KMS-11 (cell line): Measurements from ENCODE around the gene BCL2L1.
"Not testable (repeated sequence)": the region's sequence is repeated elsewhere in the genome, so short reads cannot be mapped to it uniquely, and the experiment has no call there.

Experiments
- H2AFZ ChIP-seq: fragments of 200-600 bp; sonication (generic); 2 replicates; pipeline ENCODE4 v1.6.1; 2016; ENCODE audit warnings: antibody characterized with exemption, mixed run types, low read depth
- H3K27ac ChIP-seq: fragments of 200-600 bp; sonication (generic); 2 replicates; pipeline ENCODE4 v1.6.1; 2016; ENCODE audit warnings: mild to moderate bottlenecking, mixed run types
- H3K27me3 ChIP-seq: fragments of 200-600 bp; sonication (generic); 2 replicates; pipeline ENCODE4 v1.6.1; 2017; ENCODE audit warnings: mild to moderate bottlenecking, low read depth, mixed run types, moderate library complexity; ENCODE audit not compliant: insufficient read depth
- H3K36me3 ChIP-seq: fragments of 200-600 bp; sonication (generic); 2 replicates; pipeline ENCODE4 v1.6.1; 2017; ENCODE audit warnings: mild to moderate bottlenecking, mixed run types; ENCODE audit not compliant: insufficient read depth
- H3K4me1 ChIP-seq: fragments of 200-600 bp; sonication (generic); 2 replicates; pipeline ENCODE4 v1.6.1; 2016; ENCODE audit warnings: mild to moderate bottlenecking, low read depth, mixed run types; ENCODE audit not compliant: poor library complexity, severe bottlenecking
- H3K4me2 ChIP-seq: fragments of 200-600 bp; sonication (generic); 2 replicates; pipeline ENCODE4 v1.7.0; 2016; ENCODE audit warnings: mild to moderate bottlenecking, mixed run types
- H3K4me3 ChIP-seq: fragments of 200-600 bp; sonication (generic); IDR thresholded peaks from 2 replicates; pipeline ENCODE4 v1.6.1; 2017; ENCODE audit warnings: low read depth, low read length, mixed read lengths; ENCODE audit not compliant: insufficient read depth
- H3K79me2 ChIP-seq: fragments of 200-600 bp; sonication (generic); 2 replicates; pipeline ENCODE4 v1.6.1; 2016; ENCODE audit warnings: low read depth, mixed run types; ENCODE audit not compliant: insufficient read depth
- H3K9ac ChIP-seq: fragments of 200-600 bp; sonication (generic); 2 replicates; pipeline ENCODE4 v1.6.1; 2016; ENCODE audit warnings: mild to moderate bottlenecking, mixed run types
- H4K20me1 ChIP-seq: fragments of 200-600 bp; sonication (generic); 2 replicates; pipeline ENCODE4 v1.6.1; 2016; ENCODE audit warnings: mild to moderate bottlenecking, mixed run types; ENCODE audit not compliant: insufficient read depth
- CTCF ChIP-seq: fragments of 200-600 bp; sonication (generic); conservative IDR thresholded peaks from 2 replicates; pipeline ENCODE4 v1.6.1; 2017; ENCODE audit warnings: low read depth, mild to moderate bottlenecking, antibody characterized with exemption, low read length, moderate library complexity, mixed read lengths

Gene BCL2L1

GRCh38 chr20:31630187-31630790 lies 92.4 kb downstream of the BCL2L1 start:
- Histone ChIP-seq H3K27me3 (no peaks in the 10 kb centered on the region), H2AFZ (peak overlapping the region; percentile 42)

GRCh38 chr20:31628057-31628456 lies 94.6 kb downstream of the BCL2L1 start:
- not testable (repeated sequence) for H3K36me3 ChIP-seq, H3K4me3 ChIP-seq, H3K27me3 ChIP-seq, H3K27ac ChIP-seq, H3K79me2 ChIP-seq, H4K20me1 ChIP-seq, H3K4me2 ChIP-seq, H2AFZ ChIP-seq, H3K9ac ChIP-seq
- H3K4me1 ChIP-seq: peaks cover 36% of the 10 kb centered on the region

More at GRCh38 chr20:31630187-31630790, 92.4 kb downstream of the BCL2L1 start:
- peaks cover 36% of the 10 kb centered on the region for H3K4me1 ChIP-seq
- no peak overlapping the region; the same call in 1 of the 2 replicates for H3K9ac ChIP-seq
- TF ChIP-seq CTCF: no peak
- no peaks in the 10 kb centered on the region for H3K79me2 ChIP-seq
- H3K27ac ChIP-seq: peak overlapping the region; percentile 11; the same call in 1 of the 2 replicates
- no peak overlapping the region for H3K4me3 ChIP-seq
- H4K20me1 ChIP-seq: no peaks in the 10 kb centered on the region
- no peaks in the 10 kb centered on the region for H3K36me3 ChIP-seq
- peak overlapping the region; percentile 37 for H3K4me2 ChIP-seq

GRCh38 chr20:31626534-31626933 lies 96.1 kb downstream of the BCL2L1 start:
- not testable (repeated sequence) for H3K27me3 ChIP-seq, H3K9ac ChIP-seq, H4K20me1 ChIP-seq, H3K4me3 ChIP-seq, H3K27ac ChIP-seq, H2AFZ ChIP-seq, H3K4me2 ChIP-seq, H3K79me2 ChIP-seq, H3K36me3 ChIP-seq
- H3K4me1 ChIP-seq: peaks cover 36% of the 10 kb centered on the region

- not testable (repeated sequence) for H3K9ac ChIP-seq, H3K79me2 ChIP-seq, H3K36me3 ChIP-seq, H2AFZ ChIP-seq, H3K4me3 ChIP-seq, H3K27ac ChIP-seq, H4K20me1 ChIP-seq, H3K4me1 ChIP-seq, H3K27me3 ChIP-seq, H3K4me2 ChIP-seq
Observed at GRCh38 chr20:31623123-31623505, 99.6 kb downstream of the BCL2L1 start.

GRCh38 chr20:31620246-31620645 lies 102.4 kb downstream of the BCL2L1 start:
- H3K9ac ChIP-seq: no peak overlapping the region
- TF ChIP-seq CTCF: no peak
- no peak overlapping the region for H3K4me2 ChIP-seq
- no peaks in the 10 kb centered on the region for H3K79me2 ChIP-seq
- H3K36me3 ChIP-seq: no peaks in the 10 kb centered on the region
- no peak overlapping the region for H3K4me3 ChIP-seq
- no peak overlapping the region for H2AFZ ChIP-seq
- no peaks in the 10 kb centered on the region for H3K27me3 ChIP-seq
- no peak overlapping the region for H3K27ac ChIP-seq
- no peaks in the 10 kb centered on the region for H4K20me1 ChIP-seq
- H3K4me1 ChIP-seq: peaks cover 3% of the 10 kb centered on the region

DNA sequence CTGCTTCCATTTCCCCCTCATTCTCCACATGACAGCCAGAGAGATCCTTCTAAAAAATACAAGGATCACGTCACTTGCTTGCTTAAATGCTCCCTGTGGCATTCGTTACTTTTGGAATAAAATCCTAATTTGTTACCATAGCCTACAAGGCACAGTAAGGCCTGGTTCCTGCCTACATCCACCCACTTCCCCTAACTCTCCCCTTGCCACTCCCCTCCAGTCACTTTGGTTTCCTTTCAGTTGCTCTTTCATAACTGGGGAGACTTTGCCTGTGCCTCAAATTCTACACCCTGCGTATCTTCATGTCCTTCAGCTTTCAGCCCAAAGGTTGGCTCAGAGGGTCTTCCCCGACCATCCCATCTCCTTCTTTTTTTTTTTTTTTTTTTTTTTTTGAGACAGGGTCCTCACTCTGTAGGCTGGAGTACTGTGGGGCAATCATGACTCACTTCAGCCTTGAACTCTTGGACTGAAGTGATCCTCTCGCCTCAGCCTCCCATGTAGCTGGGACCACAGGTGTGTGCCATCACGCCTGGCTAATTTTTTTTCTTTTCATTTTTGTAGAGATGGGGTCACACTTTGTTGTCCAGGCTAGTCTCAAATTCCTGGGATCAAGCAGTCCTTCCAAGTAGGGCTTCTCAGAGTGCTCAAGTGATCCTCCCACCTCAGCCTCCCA lies 105.1 kb downstream of the BCL2L1 start:
- no peaks in the 10 kb centered on the region for H4K20me1 ChIP-seq
- no peak for TF ChIP-seq CTCF
- no peaks in the 10 kb centered on the region for H3K36me3 ChIP-seq
- peaks cover 10% of the 10 kb centered on the region for H3K4me1 ChIP-seq
- H3K27me3 ChIP-seq: no peaks in the 10 kb centered on the region
- H3K27ac ChIP-seq: no peak overlapping the region
- no peak overlapping the region for H3K4me2 ChIP-seq
- no peak overlapping the region for H2AFZ ChIP-seq
- H3K4me3 ChIP-seq: no peak overlapping the region
- no peak overlapping the region for H3K9ac ChIP-seq
- no peaks in the 10 kb centered on the region for H3K79me2 ChIP-seq
